Kidney glomerular epithelial cell (primary cell): ENCODE measurements around the gene MRPS25.
"Not testable (repeated sequence)": the region's sequence is repeated elsewhere in the genome, so short reads cannot be mapped to it uniquely, and the experiment has no call there.

Experiments used
- DNase-seq: peaks from one replicate; lab custom pipeline; 2025; lab: John Stamatoyannopoulos, UW

MRPS25 gene

GRCh38 chr3:15043408-15044171 lies 21.5 kb downstream of the MRPS25 start:
- no peak for DNase-seq

- DNase-seq = no peak
Measured at GRCh38 chr3:15042936-15043335, 22.2 kb downstream of the MRPS25 start.

GRCh38 chr3:15041950-15042349 lies 23.2 kb downstream of the MRPS25 start:
- DNase-seq = no peak

- no peak for DNase-seq
Measured at GRCh38 chr3:15040844-15041243, 24.3 kb downstream of the MRPS25 start.

GRCh38 chr3:15038306-15038705 lies 26.8 kb downstream of the MRPS25 start:
- DNase-seq = no peak

GRCh38 chr3:15033103-15033502 lies 32.0 kb downstream of the MRPS25 start:
- DNase-seq = no peak

GRCh38 chr3:15032650-15033049 lies 32.5 kb downstream of the MRPS25 start:
- DNase-seq = no peak

GRCh38 chr3:15029625-15030024 lies 35.5 kb downstream of the MRPS25 start:
- DNase-seq = no peak

- no peak for DNase-seq
Measured at GRCh38 chr3:15023719-15024118, 41.4 kb downstream of the MRPS25 start.

GRCh38 chr3:15023249-15023648 lies 41.9 kb downstream of the MRPS25 start:
- no peak for DNase-seq

- DNase-seq = no peak
Measured at GRCh38 chr3:15017191-15017590, 47.9 kb downstream of the MRPS25 start.

- DNase-seq = no peak
Measured at GRCh38 chr3:15015456-15015855, 49.7 kb downstream of the MRPS25 start.

GRCh38 chr3:15014606-15015328 lies 50.3 kb downstream of the MRPS25 start:
- no peak for DNase-seq

- no peak for DNase-seq
Measured at GRCh38 chr3:15011174-15011573, 53.9 kb downstream of the MRPS25 start.

- DNase-seq = no peak
Measured at GRCh38 chr3:15010664-15011063, 54.5 kb downstream of the MRPS25 start.

- no peak for DNase-seq
Measured at GRCh38 chr3:15009167-15009566, 55.9 kb downstream of the MRPS25 start.

- DNase-seq = no peak
Measured at GRCh38 chr3:15007681-15008141, 57.4 kb downstream of the MRPS25 start.

- not testable (repeated sequence) for DNase-seq
Measured at GRCh38 chr3:14999182-14999581, 65.9 kb downstream of the MRPS25 start.
